Right lobe of liver (tissue), 4 donors: ENCODE measurements around the gene FXR2.

ENCODE experiments used
- CTCF ChIP-seq, 4 donors: fragments of 200-600 bp in 3 of 4; fragments of 450-650 bp in 1 of 4; IDR thresholded peaks; one replicate each; pipeline versions ENCODE4 v1.5.1 to v1.8.0; 2016 to 2022; ENCODE audit warnings: antibody characterized with exemption in 4 of 4, mild to moderate bottlenecking in 2 of 4
- POLR2A ChIP-seq: fragments of 450-650 bp; IDR thresholded peaks from one replicate; pipeline ENCODE4 v1.6.1; 2017; ENCODE audit warnings: antibody characterized with exemption, mild to moderate bottlenecking
- donor health status: DM: no; HTN: no; CAD: no.
- donor health status: DM: no; HTN: no; CAD: no.
- donor health status: DM: no; HTN: yes; CAD: no.

- TF ChIP-seq CTCF (IDR thresholded peaks at IDR 0.05) (peak; percentile 41 to 51 (median 44)), POLR2A (no peak)
Measured at GRCh38 chr17:7632492-7632894, 17.8 kb upstream of the FXR2 start.
